Prostate gland (tissue), 2 donors: ENCODE measurements around the gene SLC24A3. TPM values are rescaled to one million over a fixed set of nuclear protein-coding genes. Genes with fewer than 3 reads are reported as not detected.

ENCODE experiments used
- DNase-seq: peaks from one replicate; pipeline ENCODE4 v3.0.0-alpha.2; 2019; ENCODE audit warnings: low spot score
- H3K27ac ChIP-seq, 2 donors: fragments of 200-600 bp; sonication (generic); 2 replicates each; pipeline ENCODE4 v1.5.1; 2017 to 2019
- H3K27me3 ChIP-seq: fragments of 200-600 bp; sonication (generic); replicated peaks from 2 replicates; pipeline ENCODE4 v1.5.1; 2019; ENCODE audit not compliant: insufficient read depth
- H3K36me3 ChIP-seq, 2 donors: fragments of 200-600 bp; sonication (generic); 1 replicate in 1 of 2; 2 replicates in 1 of 2; pipeline versions ENCODE4 v1.5.1 to v1.8.1; 2017 to 2019
- H3K4me1 ChIP-seq: fragments of 200-600 bp; sonication (generic); replicated peaks from 2 replicates; pipeline ENCODE4 v1.5.1; 2019
- H3K4me3 ChIP-seq, 2 donors: fragments of 200-600 bp; sonication (generic); 2 replicates each; pipeline ENCODE4 v1.5.1; 2017 to 2019
- H3K9me3 ChIP-seq: fragments of 200-600 bp; sonication (generic); 2 replicates; pipeline ENCODE4 v1.5.1; 2017
- CTCF ChIP-seq, 4 experiments: fragments of 200-600 bp in 2 of 4; fragments of 450-650 bp in 2 of 4; sonication (generic) in 2 of 4; IDR thresholded peaks; 1 replicate in 3 of 4; 2 replicates in 1 of 4; pipeline ENCODE4 v1.5.1; 2016 to 2019; ENCODE audit warnings: antibody characterized with exemption in 4 of 4, mild to moderate bottlenecking in 2 of 4, moderate library complexity in 2 of 4
- POLR2A ChIP-seq: fragments of 450-650 bp; IDR thresholded peaks from one replicate; pipeline ENCODE4 v1.6.1; 2016; ENCODE audit warnings: antibody characterized with exemption, mild to moderate bottlenecking
- POLR2AphosphoS5 ChIP-seq: sonication (generic); formaldehyde crosslinking; IDR thresholded peaks from one replicate; pipeline ENCODE4 v1.6.1; 2017; ENCODE audit warnings: antibody characterized with exemption
- WGBS: methylation state at CpG from one replicate; pipeline ENCODE4 v1.1.5; 2018; 5-methylcytosine and 5-hydroxymethylcytosine counted together
- intact Hi-C: fragments of 100-400 bp; cut with DNase I; formaldehyde crosslinking; loops from one replicate; pipeline ENCODE4 v1.14.2; 2022
- total RNA-seq, 2 donors: library from RNA; depleted of rRNA; stranded (reverse); fragments of >200 nt; gene quantifications; one replicate each; pipeline ENCODE4 v1.1.0, GENCODE V29; 2016

The SLC24A3 gene
- total RNA-seq, 2 donors from 2014 or later: 4.6 to 8.0 TPM

DNA sequence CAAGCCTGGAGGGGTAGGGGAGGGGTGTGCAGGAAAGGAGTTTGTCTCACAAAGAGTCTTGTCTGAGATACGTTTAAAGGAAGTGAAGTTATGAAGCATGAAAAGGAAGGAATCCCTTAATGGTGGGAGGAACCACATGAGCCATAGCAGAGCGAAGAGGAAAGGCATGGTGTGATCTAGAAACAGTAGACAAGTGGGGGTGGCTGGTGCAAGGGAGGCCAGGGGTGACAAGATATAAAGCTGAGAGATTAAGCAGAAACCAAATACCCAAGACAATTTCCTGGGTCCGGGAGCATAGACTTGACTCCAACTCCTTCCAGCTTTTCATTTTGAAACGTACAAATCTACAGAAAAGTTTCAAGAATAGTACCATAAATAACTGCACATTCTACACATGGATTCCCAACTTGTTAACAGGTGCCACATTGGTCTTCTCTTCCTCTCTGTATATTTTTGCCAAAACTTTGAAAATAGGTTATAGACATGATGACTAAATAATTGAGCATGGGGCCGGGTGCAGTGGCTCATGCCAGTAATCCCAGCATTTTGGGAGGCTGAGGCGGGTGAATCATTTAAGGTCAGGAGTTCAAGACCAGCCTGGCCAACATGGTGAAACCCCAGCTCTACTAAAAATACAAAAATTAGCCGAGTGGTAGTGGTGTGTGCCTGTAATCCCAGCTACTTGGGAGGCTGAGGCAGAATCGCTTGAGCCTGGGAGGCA is 211.6 kb downstream of the SLC24A3 start:
- intact Hi-C loops: no loop called here
- Histone ChIP-seq H3K9me3 (no peaks in the 10 kb centered on the region), H3K27ac (no peak overlapping the region), H3K27me3 (no peaks in the 10 kb centered on the region), H3K4me3 (no peak overlapping the region), H3K36me3 (no peaks in the 10 kb centered on the region), H3K4me1 (no peaks in the 10 kb centered on the region)
- TF ChIP-seq CTCF (IDR thresholded peaks at IDR 0.05) (no peak), POLR2AphosphoS5 (no peak), POLR2A (no peak)
- WGBS: 83% methylated on average over 8 of the region's 8 CpGs
- no peak for DNase-seq

GRCh38 chr20:19426356-19426755 is 213.9 kb downstream of the SLC24A3 start:
- 93% methylated on average over 3 of the region's 3 CpGs for WGBS
- H3K9me3 ChIP-seq: no peaks in the 10 kb centered on the region
- DNase-seq: no peak
- intact Hi-C loops: no loop called here
- no peak overlapping the region for H3K4me3 ChIP-seq
- H3K36me3 ChIP-seq: no peaks in the 10 kb centered on the region
- H3K27me3 ChIP-seq: no peaks in the 10 kb centered on the region
- H3K27ac ChIP-seq: no peak overlapping the region
- TF ChIP-seq POLR2A (no peak), POLR2AphosphoS5 (no peak), CTCF (IDR thresholded peaks at IDR 0.05) (no peak)
- no peaks in the 10 kb centered on the region for H3K4me1 ChIP-seq

DNA sequence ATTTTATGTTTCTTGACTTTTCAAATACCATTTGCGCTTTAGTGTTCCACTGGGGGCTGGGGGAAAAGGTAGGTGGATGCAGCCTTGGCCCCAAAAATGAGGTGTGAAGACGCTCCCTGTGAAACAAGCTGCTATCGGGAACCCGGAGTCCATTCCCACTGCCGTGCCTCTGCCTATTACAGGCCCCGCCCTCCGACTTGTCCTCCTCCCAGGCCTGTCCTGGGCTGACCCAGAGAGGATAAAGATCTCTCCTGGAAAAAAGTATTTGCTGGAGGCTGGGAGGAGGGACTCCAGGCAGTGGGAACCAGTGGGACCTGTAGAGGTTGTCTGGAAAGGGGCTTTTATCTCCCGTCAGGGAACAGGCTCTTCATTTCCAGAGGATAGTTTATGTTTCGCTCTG is 215.0 kb downstream of the SLC24A3 start:
- no peak overlapping the region for H3K4me3 ChIP-seq
- TF ChIP-seq POLR2A (no peak), CTCF (IDR thresholded peaks at IDR 0.05) (no peak), POLR2AphosphoS5 (no peak)
- DNase-seq: peak; percentile 21
- no peaks in the 10 kb centered on the region for H3K27me3 ChIP-seq
- no peaks in the 10 kb centered on the region for H3K36me3 ChIP-seq
- no peaks in the 10 kb centered on the region for H3K9me3 ChIP-seq
- no peak overlapping the region for H3K27ac ChIP-seq
- intact Hi-C loops: no loop called here
- H3K4me1 ChIP-seq: no peaks in the 10 kb centered on the region
- WGBS: 40% methylated on average over 9 of the region's 9 CpGs

GRCh38 chr20:19427913-19428312 is 215.5 kb downstream of the SLC24A3 start:
- Histone ChIP-seq H3K4me1 (no peaks in the 10 kb centered on the region), H3K36me3 (no peaks in the 10 kb centered on the region), H3K9me3 (no peaks in the 10 kb centered on the region), H3K4me3 (no peak overlapping the region), H3K27me3 (no peaks in the 10 kb centered on the region), H3K27ac (no peak overlapping the region)
- 30% methylated on average over 7 of the region's 7 CpGs for WGBS
- no peak for DNase-seq
- no peak for TF ChIP-seq POLR2AphosphoS5
- no peak for TF ChIP-seq POLR2A
- TF ChIP-seq CTCF (IDR thresholded peaks at IDR 0.05): no peak
- intact Hi-C loops: no loop called here

- TF ChIP-seq POLR2A (no peak), CTCF (IDR thresholded peaks at IDR 0.05) (no peak), POLR2AphosphoS5 (no peak)
- Histone ChIP-seq H3K4me3 (no peak overlapping the region), H3K27ac (no peak overlapping the region), H3K27me3 (no peaks in the 10 kb centered on the region), H3K9me3 (no peaks in the 10 kb centered on the region), H3K4me1 (no peaks in the 10 kb centered on the region), H3K36me3 (no peaks in the 10 kb centered on the region)
- 78% methylated on average over 5 of the region's 5 CpGs for WGBS
- DNase-seq: no peak
- intact Hi-C loops: no loop called here
Measured at GRCh38 chr20:19428324-19428723, 215.9 kb downstream of the SLC24A3 start.
